ENCODE results near the gene OR2B2.

DNA sequence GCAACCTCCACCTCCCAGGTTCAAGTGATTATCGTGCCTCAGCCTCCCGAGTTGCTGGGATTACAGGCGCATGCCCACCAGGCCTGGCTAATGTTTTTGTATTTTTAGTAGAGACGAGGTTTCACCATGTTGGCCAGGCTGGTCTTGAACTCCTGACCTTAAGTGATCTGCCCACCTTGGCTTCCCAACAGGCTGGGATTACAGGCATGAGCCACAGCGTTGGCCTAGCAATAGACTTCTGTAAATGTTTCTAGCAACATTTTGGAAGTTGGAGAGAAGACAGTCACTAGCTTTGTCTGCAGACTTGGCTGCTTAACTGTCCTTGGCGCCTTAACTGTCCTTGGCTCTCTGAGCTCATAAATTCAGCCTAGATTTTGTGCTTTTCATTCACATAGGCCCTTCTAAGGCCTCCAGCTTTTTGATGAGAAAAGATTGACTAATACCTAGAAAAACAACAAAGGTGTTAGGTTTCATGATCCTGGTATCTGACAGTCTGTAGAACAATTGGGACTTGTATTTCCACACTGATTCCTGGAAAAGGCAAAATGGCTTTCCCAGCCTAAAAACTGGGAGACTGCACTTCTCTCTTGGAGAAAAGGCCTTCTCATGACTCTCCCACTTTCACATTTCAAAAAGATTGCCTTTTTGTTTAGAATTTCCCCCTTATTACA lies 49.7 kb downstream of the OR2B2 start:
- TF ChIP-seq, protein P1, sequence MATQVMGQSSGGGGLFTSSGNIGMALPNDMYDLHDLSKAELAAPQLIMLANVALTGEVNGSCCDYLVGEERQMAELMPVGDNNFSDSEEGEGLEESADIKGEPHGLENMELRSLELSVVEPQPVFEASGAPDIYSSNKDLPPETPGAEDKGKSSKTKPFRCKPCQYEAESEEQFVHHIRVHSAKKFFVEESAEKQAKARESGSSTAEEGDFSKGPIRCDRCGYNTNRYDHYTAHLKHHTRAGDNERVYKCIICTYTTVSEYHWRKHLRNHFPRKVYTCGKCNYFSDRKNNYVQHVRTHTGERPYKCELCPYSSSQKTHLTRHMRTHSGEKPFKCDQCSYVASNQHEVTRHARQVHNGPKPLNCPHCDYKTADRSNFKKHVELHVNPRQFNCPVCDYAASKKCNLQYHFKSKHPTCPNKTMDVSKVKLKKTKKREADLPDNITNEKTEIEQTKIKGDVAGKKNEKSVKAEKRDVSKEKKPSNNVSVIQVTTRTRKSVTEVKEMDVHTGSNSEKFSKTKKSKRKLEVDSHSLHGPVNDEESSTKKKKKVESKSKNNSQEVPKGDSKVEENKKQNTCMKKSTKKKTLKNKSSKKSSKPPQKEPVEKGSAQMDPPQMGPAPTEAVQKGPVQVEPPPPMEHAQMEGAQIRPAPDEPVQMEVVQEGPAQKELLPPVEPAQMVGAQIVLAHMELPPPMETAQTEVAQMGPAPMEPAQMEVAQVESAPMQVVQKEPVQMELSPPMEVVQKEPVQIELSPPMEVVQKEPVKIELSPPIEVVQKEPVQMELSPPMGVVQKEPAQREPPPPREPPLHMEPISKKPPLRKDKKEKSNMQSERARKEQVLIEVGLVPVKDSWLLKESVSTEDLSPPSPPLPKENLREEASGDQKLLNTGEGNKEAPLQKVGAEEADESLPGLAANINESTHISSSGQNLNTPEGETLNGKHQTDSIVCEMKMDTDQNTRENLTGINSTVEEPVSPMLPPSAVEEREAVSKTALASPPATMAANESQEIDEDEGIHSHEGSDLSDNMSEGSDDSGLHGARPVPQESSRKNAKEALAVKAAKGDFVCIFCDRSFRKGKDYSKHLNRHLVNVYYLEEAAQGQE (IDR thresholded peaks at IDR 0.05): no peak
- TF ChIP-seq RAD21 (IDR thresholded peaks at IDR 0.05) (no peak), NR2F2 (IDR thresholded peaks at IDR 0.05) (no peak), TAF1 (conservative IDR thresholded peaks at IDR 0.05) (no peak), SP1 (IDR thresholded peaks at IDR 0.05) (no peak), YY1 (IDR thresholded peaks at IDR 0.05) (no peak), JUND (IDR thresholded peaks at IDR 0.05) (no peak), RXRA (IDR thresholded peaks at IDR 0.05) (no peak), EGR1 (IDR thresholded peaks at IDR 0.05; ENCODE audit: low read depth in 2 of 2) (no peak)
- TF ChIP-seq, protein P2, sequence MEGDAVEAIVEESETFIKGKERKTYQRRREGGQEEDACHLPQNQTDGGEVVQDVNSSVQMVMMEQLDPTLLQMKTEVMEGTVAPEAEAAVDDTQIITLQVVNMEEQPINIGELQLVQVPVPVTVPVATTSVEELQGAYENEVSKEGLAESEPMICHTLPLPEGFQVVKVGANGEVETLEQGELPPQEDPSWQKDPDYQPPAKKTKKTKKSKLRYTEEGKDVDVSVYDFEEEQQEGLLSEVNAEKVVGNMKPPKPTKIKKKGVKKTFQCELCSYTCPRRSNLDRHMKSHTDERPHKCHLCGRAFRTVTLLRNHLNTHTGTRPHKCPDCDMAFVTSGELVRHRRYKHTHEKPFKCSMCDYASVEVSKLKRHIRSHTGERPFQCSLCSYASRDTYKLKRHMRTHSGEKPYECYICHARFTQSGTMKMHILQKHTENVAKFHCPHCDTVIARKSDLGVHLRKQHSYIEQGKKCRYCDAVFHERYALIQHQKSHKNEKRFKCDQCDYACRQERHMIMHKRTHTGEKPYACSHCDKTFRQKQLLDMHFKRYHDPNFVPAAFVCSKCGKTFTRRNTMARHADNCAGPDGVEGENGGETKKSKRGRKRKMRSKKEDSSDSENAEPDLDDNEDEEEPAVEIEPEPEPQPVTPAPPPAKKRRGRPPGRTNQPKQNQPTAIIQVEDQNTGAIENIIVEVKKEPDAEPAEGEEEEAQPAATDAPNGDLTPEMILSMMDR (IDR thresholded peaks at IDR 0.05; ENCODE audit: low read depth, low read length, missing input control): no peak
- TF ChIP-seq, protein P3, sequence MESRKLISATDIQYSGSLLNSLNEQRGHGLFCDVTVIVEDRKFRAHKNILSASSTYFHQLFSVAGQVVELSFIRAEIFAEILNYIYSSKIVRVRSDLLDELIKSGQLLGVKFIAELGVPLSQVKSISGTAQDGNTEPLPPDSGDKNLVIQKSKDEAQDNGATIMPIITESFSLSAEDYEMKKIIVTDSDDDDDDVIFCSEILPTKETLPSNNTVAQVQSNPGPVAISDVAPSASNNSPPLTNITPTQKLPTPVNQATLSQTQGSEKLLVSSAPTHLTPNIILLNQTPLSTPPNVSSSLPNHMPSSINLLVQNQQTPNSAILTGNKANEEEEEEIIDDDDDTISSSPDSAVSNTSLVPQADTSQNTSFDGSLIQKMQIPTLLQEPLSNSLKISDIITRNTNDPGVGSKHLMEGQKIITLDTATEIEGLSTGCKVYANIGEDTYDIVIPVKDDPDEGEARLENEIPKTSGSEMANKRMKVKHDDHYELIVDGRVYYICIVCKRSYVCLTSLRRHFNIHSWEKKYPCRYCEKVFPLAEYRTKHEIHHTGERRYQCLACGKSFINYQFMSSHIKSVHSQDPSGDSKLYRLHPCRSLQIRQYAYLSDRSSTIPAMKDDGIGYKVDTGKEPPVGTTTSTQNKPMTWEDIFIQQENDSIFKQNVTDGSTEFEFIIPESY (IDR thresholded peaks at IDR 0.05): no peak
- TF ChIP-seq, protein P4, sequence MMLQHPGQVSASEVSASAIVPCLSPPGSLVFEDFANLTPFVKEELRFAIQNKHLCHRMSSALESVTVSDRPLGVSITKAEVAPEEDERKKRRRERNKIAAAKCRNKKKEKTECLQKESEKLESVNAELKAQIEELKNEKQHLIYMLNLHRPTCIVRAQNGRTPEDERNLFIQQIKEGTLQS (IDR thresholded peaks at IDR 0.05): no peak
- TF ChIP-seq, protein P5, sequence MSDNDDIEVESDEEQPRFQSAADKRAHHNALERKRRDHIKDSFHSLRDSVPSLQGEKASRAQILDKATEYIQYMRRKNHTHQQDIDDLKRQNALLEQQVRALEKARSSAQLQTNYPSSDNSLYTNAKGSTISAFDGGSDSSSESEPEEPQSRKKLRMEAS (IDR thresholded peaks at IDR 0.05): no peak
